Measurements from ENCODE around the gene PTGES3. TPM values are rescaled to one million over a fixed set of nuclear protein-coding genes. Genes with fewer than 3 reads are reported as not detected.

The PTGES3 gene
- total RNA-seq, 4 donors from 2014 or later, result 80.7 to 236 (median 141) TPM

DNA sequence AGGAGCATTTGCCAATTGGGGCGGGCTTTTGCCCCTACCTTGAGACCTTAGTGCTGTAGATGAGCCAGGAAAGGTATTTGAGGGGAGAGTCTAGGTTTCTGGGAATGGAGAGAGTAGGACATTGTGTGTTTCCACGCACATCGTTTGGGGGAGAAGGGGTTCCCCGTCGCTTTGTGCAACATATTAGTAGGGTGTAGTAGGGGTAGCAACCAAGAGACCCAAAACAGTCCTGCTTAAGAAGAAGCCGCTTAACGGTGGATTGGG is 694 bp upstream of the PTGES3 start:
- intact Hi-C loops (cut with DNase I; ENCODE audit: low total_unique reads), result loop anchor here (5.0 kb wide), 1 partner anchor 39 kb away; the partner anchor contains the start of gene NACA
- H3K27ac ChIP-seq, result peak overlapping the region; percentile 99 to 100
- H3K36me3 ChIP-seq, result no peaks in the 10 kb centered on the region
- TF ChIP-seq, protein P1, sequence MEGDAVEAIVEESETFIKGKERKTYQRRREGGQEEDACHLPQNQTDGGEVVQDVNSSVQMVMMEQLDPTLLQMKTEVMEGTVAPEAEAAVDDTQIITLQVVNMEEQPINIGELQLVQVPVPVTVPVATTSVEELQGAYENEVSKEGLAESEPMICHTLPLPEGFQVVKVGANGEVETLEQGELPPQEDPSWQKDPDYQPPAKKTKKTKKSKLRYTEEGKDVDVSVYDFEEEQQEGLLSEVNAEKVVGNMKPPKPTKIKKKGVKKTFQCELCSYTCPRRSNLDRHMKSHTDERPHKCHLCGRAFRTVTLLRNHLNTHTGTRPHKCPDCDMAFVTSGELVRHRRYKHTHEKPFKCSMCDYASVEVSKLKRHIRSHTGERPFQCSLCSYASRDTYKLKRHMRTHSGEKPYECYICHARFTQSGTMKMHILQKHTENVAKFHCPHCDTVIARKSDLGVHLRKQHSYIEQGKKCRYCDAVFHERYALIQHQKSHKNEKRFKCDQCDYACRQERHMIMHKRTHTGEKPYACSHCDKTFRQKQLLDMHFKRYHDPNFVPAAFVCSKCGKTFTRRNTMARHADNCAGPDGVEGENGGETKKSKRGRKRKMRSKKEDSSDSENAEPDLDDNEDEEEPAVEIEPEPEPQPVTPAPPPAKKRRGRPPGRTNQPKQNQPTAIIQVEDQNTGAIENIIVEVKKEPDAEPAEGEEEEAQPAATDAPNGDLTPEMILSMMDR (IDR thresholded peaks at IDR 0.05), result no peak
- no peak for TF ChIP-seq POLR2A (IDR thresholded peaks at IDR 0.05)
- H3K4me1 ChIP-seq, result no peaks in the 10 kb centered on the region
- H3K9me3 ChIP-seq, result no peaks in the 10 kb centered on the region
- DNase-seq, result no peak
- peak overlapping the region; percentile 93 to 98 for H3K4me3 ChIP-seq
- H3K27me3 ChIP-seq, result no peaks in the 10 kb centered on the region

DNA sequence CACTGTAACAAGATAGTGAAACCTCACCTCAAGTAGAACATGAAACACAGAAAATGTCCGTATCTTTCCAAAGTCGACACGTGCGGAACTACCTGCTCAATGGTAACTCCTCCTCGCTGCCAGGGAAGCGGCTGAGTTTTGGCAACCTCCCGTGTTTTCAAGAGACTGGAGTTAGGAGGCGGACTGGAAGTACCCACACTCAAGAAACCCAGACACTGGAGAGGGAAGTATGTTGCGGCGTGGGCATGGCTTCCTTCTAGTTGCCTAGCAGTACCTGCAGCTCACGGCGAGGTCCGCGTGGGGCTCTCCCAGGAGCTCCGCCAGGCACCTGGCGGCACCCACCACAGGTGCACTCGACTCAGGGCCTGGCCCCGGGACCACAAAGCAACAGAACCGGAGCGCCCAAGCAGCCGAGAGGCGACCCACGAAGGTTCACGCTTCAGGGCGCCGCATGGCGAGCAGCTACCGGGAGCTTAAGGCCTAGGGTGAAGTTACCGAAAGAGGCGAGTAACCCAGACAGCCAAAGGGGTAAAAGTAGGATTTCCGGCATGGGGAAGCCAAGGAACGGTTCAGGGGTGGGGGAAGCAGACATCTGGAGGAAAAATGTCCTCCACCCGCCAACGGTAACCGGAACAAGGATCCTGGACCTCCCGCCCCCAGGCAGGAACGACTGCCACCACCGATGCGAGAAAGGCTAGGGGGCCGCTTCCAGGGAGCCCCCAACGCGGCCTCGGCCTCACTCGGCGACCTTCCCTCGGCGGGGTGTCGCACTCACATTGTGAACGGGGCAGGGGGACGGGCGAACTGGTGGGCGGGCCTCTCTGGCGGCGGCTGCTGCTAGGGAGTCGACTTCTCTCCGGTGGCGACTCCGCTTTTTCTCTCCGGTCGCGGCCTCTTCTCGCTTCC is 608 bp downstream of the PTGES3 start:
- peak; percentile 44 to 48 for DNase-seq
- Histone ChIP-seq H3K27me3 (no peaks in the 10 kb centered on the region), H3K36me3 (no peaks in the 10 kb centered on the region), H3K9me3 (no peaks in the 10 kb centered on the region), H3K4me1 (no peaks in the 10 kb centered on the region), H3K27ac (peak overlapping the region; percentile 99 to 100), H3K4me3 (peak overlapping the region; percentile 93 to 98)
- peak in 1 of 2 donors; percentile 12 for TF ChIP-seq POLR2A (IDR thresholded peaks at IDR 0.05)
- TF ChIP-seq, protein P1 (IDR thresholded peaks at IDR 0.05), result peak in 2 of 4 experiments; percentile 2 to 6
- intact Hi-C loops (cut with DNase I; ENCODE audit: low total_unique reads), result loop anchor here (5.0 kb wide), 1 partner anchor 40 kb away; the partner anchor contains the start of gene NACA

DNA sequence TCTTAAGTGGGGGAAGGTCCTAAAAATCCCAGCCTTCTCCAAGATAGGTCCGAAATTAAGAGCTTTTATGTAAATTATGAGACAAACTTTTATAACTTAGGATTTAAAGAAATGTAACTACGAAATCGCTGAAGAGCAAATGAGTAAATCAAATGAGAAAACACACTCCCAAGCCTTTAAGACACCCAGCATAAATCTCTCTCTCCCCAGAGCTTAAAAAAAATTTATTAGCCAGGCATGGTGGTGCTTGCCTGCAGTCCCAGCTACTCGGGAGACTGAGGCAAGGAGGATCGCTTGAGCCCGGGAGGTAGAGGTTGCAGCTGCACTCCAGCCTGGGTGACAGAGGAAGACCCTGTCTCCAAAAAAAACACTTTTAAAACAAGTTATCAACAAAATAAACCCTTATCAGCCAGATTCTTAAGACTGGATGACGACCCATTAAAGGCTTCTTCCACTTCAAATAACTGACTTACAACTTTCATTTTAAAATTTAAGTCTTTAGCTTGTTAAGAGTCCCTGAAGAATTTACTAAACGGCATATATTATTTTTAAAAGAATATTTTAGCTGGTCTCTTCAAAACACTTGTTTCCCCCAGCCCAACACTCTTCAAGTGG is 3.2 kb downstream of the PTGES3 start:
- TF ChIP-seq, protein P1 (IDR thresholded peaks at IDR 0.05), result no peak
- TF ChIP-seq POLR2A (IDR thresholded peaks at IDR 0.05), result no peak
- H3K36me3 ChIP-seq, result no peaks in the 10 kb centered on the region
- peak overlapping the region; percentile 25 to 100 for H3K27ac ChIP-seq
- H3K4me3 ChIP-seq, result peak overlapping the region; percentile 21 to 93
- no peaks in the 10 kb centered on the region for H3K9me3 ChIP-seq
- intact Hi-C loops (cut with DNase I; ENCODE audit: low total_unique reads), result loop anchor here (5.0 kb wide), 1 partner anchor 42 kb away; the partner anchor contains the start of gene NACA
- H3K27me3 ChIP-seq, result no peaks in the 10 kb centered on the region
- DNase-seq, result no peak
- H3K4me1 ChIP-seq, result no peaks in the 10 kb centered on the region

DNA sequence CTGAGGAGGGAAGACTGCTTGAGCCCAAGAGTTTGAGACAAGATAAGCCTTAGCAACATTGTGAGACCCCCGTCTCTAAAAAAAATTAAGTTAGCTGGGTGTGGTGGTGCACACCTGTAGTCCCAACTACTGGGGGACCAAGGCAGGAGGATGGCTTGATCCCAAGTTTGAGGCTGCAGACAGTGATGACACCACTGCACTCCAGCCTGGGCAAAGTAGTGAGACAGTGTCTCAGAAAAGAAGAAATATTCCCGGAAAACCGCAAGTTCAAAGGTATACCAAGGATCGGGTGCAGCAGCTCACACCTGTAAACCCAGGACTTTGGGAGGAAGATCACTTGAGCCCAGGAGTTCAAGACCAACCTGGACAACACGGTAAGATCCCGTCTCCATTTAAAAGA is 5.8 kb downstream of the PTGES3 start:
- intact Hi-C loops (cut with DNase I; ENCODE audit: low total_unique reads), result no loop called here
- Histone ChIP-seq H3K4me3 (no peak overlapping the region), H3K9me3 (no peaks in the 10 kb centered on the region), H3K27me3 (no peaks in the 10 kb centered on the region), H3K36me3 (no peaks in the 10 kb centered on the region), H3K4me1 (peaks cover 0 to 8% of the 10 kb centered on the region in 2 donors), H3K27ac (no peak overlapping the region)
- TF ChIP-seq, protein P1 (IDR thresholded peaks at IDR 0.05), result no peak
- TF ChIP-seq POLR2A (IDR thresholded peaks at IDR 0.05), result no peak
- no peak for DNase-seq

Measured in uterus (tissue), 4 donors.